ENCODE results near the gene ABCA4. TPM values are rescaled to one million over a fixed set of nuclear protein-coding genes. Genes with fewer than 3 reads are reported as not detected.

The ABCA4 gene
- total RNA-seq: not detected

GRCh38 chr1:94120991-94121390, at the start of gene ABCA4:
TSS of gene ABCA4 (minus strand) at chr1:94121148. CDS start at chr1:94121045, 103 bp downstream.

Other genes with a start within 250 kb of the ABCA4 start
- gene DNTTIP2, start 241.9 kb downstream of the ABCA4 start, total RNA-seq: 10 to 100 TPM; 19.6 to 25.6 TPM
- gene GCLM, start 211.7 kb downstream of the ABCA4 start, total RNA-seq: 10 to 100 TPM; 11.0 to 23.6 TPM
- gene ARHGAP29, start 116.4 kb upstream of the ABCA4 start, total RNA-seq: 1 to 10 TPM in 1 of 2 donors, under 1 TPM in 1; 0.69 to 10.0 TPM

All from melanocyte of skin (primary cell).